HG03432 (cell line): Measurements from ENCODE around the gene CCL14.
"Not testable (repeated sequence)": the region's sequence is repeated elsewhere in the genome, so short reads cannot be mapped to it uniquely, and the experiment has no call there.

ENCODE experiments used
- ATAC-seq: cut with Tn5 transposase; IDR thresholded peaks from one replicate; pipeline ENCODE4 v1.9.1; 2021; ENCODE audit warnings: mild to moderate bottlenecking, moderate library complexity; ENCODE audit not compliant: unreplicated experiment

Gene CCL14

GRCh38 chr17:35944151-35944550 is 42.4 kb downstream of the CCL14 start:
- no peak for ATAC-seq

- no peak for ATAC-seq
Measured at GRCh38 chr17:35943537-35943936, 43.0 kb downstream of the CCL14 start, which contains the start of gene LYZL6. TSS of gene LYZL6 (minus strand) at chr17:35943713. CDS start at chr17:35939356, 4,357 bp downstream.

- no peak for ATAC-seq
Measured at GRCh38 chr17:35942588-35943186, 43.8 kb downstream of the CCL14 start.

GRCh38 chr17:35938492-35938891 is 48.0 kb downstream of the CCL14 start:
- ATAC-seq, result not testable (repeated sequence)

- no peak for ATAC-seq
Measured at GRCh38 chr17:35936063-35936462, 50.5 kb downstream of the CCL14 start.

- ATAC-seq, result no peak
Measured at GRCh38 chr17:35934760-35935159, 51.8 kb downstream of the CCL14 start.
